ENCODE measurements around the gene SNX9.
"Not testable (repeated sequence)": the region's sequence is repeated elsewhere in the genome, so short reads cannot be mapped to it uniquely, and the experiment has no call there.

Gene SNX9

DNA sequence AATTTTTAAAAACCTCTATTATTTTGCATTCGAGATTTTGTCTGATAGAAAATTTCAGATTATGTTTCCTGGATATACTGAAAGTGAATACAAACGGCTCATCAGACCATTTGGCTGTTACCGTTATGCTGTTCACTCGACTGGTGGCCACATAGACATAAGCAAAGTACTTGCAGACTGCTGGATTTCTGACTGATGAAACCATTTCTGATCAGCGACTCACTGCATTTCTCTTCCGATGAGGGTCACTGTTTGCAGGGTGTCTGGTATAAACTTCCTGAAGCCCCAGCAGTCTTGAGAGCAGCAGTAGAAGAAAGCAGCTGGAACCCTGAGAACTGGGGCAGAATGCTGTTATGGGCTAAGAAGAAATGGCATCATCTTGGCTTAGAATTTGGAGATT lies 17.7 kb downstream of the SNX9 start:
- TF ChIP-seq CTCF (conservative IDR thresholded peaks at IDR 0.05; ENCODE audit: low read length) (no peak), EZH2phosphoT487 (IDR thresholded peaks at IDR 0.05; ENCODE audit: borderline replicate concordance) (no peak)
- H3K4me3 ChIP-seq (ENCODE audit: low read length, poor library complexity, severe bottlenecking) = no peak overlapping the region
- H3K9me3 ChIP-seq (ENCODE audit: insufficient read depth, low read depth, low read length) = no peaks in the 10 kb centered on the region
- peaks cover 20% of the 10 kb centered on the region for H3K27me3 ChIP-seq (ENCODE audit: insufficient read depth, low read length, poor library complexity, severe bottlenecking)
- no peaks in the 10 kb centered on the region for H3K4me1 ChIP-seq (ENCODE audit: insufficient read depth, low read length, poor library complexity, severe bottlenecking)
- H3K4me2 ChIP-seq (ENCODE audit: low read depth, low read length, poor library complexity, severe bottlenecking) = no peak overlapping the region
- no peaks in the 10 kb centered on the region for H3K9me2 ChIP-seq (replicated peaks; ENCODE audit: low read depth, low read length)
- H3K36me3 ChIP-seq (ENCODE audit: insufficient read depth, low read length) = no peaks in the 10 kb centered on the region
- H3F3A ChIP-seq (ENCODE audit: low read depth) = no peaks in the 10 kb centered on the region
- H3K9ac ChIP-seq (ENCODE audit: low read depth, low read length, poor library complexity, severe bottlenecking) = no peak overlapping the region
- no peaks in the 10 kb centered on the region for H4K20me1 ChIP-seq (ENCODE audit: insufficient read depth, low read length, poor library complexity, severe bottlenecking)
- H3K79me2 ChIP-seq (ENCODE audit: insufficient read depth, low read length) = no peaks in the 10 kb centered on the region
- no peak overlapping the region for H2AFZ ChIP-seq (ENCODE audit: low read length)

- H4K20me1 ChIP-seq (ENCODE audit: insufficient read depth, low read length, poor library complexity, severe bottlenecking) = no peaks in the 10 kb centered on the region
- TF ChIP-seq EZH2phosphoT487 (IDR thresholded peaks at IDR 0.05; ENCODE audit: borderline replicate concordance) (no peak), CTCF (conservative IDR thresholded peaks at IDR 0.05; ENCODE audit: low read length) (no peak)
These were observed 18.3 kb downstream of the SNX9 start for GRCh38 chr6:157841211-157841840.

GRCh38 chr6:157842212-157842611 lies 19.2 kb downstream of the SNX9 start:
- Histone ChIP-seq H3F3A (ENCODE audit: low read depth) (no peaks in the 10 kb centered on the region), H3K4me2 (ENCODE audit: low read depth, low read length, poor library complexity, severe bottlenecking) (no peak overlapping the region), H3K9me3 (ENCODE audit: insufficient read depth, low read depth, low read length) (no peaks in the 10 kb centered on the region), H3K4me3 (ENCODE audit: low read length, poor library complexity, severe bottlenecking) (no peak overlapping the region), H3K4me1 (ENCODE audit: insufficient read depth, low read length, poor library complexity, severe bottlenecking) (no peaks in the 10 kb centered on the region), H3K9me2 (replicated peaks; ENCODE audit: low read depth, low read length) (no peaks in the 10 kb centered on the region), H3K9ac (ENCODE audit: low read depth, low read length, poor library complexity, severe bottlenecking) (no peak overlapping the region), H3K79me2 (ENCODE audit: insufficient read depth, low read length) (no peaks in the 10 kb centered on the region), H4K20me1 (ENCODE audit: insufficient read depth, low read length, poor library complexity, severe bottlenecking) (no peaks in the 10 kb centered on the region), H3K36me3 (ENCODE audit: insufficient read depth, low read length) (no peaks in the 10 kb centered on the region), H2AFZ (ENCODE audit: low read length) (no peak overlapping the region), H3K27me3 (ENCODE audit: insufficient read depth, low read length, poor library complexity, severe bottlenecking) (peaks cover 30% of the 10 kb centered on the region)
- TF ChIP-seq CTCF (conservative IDR thresholded peaks at IDR 0.05; ENCODE audit: low read length) = no peak
- no peak for TF ChIP-seq EZH2phosphoT487 (IDR thresholded peaks at IDR 0.05; ENCODE audit: borderline replicate concordance)

More at GRCh38 chr6:157841211-157841840, 18.3 kb downstream of the SNX9 start:
- H3K4me2 ChIP-seq (ENCODE audit: low read depth, low read length, poor library complexity, severe bottlenecking) = no peak overlapping the region
- H3K36me3 ChIP-seq (ENCODE audit: insufficient read depth, low read length) = no peaks in the 10 kb centered on the region
- H3K9ac ChIP-seq (ENCODE audit: low read depth, low read length, poor library complexity, severe bottlenecking) = no peak overlapping the region
- no peak overlapping the region for H2AFZ ChIP-seq (ENCODE audit: low read length)
- no peaks in the 10 kb centered on the region for H3K79me2 ChIP-seq (ENCODE audit: insufficient read depth, low read length)
- H3K9me2 ChIP-seq (replicated peaks; ENCODE audit: low read depth, low read length) = no peaks in the 10 kb centered on the region
- peaks cover 25% of the 10 kb centered on the region for H3K27me3 ChIP-seq (ENCODE audit: insufficient read depth, low read length, poor library complexity, severe bottlenecking)
- no peaks in the 10 kb centered on the region for H3F3A ChIP-seq (ENCODE audit: low read depth)
- no peaks in the 10 kb centered on the region for H3K4me1 ChIP-seq (ENCODE audit: insufficient read depth, low read length, poor library complexity, severe bottlenecking)
- no peaks in the 10 kb centered on the region for H3K9me3 ChIP-seq (ENCODE audit: insufficient read depth, low read depth, low read length)
- no peak overlapping the region for H3K4me3 ChIP-seq (ENCODE audit: low read length, poor library complexity, severe bottlenecking)

DNA sequence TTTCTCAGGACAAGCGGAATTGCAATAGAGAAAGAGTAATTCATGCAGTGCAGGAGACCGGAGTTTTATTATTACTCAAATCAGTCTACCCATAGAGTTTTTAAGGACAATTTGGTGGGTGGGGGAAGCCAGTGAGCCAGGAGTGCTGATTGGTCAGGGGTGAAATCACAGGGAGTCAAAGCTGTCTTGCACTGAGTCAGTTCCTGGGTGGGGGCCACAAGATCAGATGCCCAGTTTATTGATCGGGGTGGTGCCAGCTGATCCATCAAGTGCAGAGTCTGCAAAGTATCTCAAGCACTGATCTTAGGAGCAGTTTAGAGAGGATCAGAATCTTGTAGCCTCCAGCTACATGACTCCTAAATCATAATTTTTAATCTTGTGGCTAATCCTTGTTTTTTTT lies 21.1 kb downstream of the SNX9 start:
- H3K4me1 ChIP-seq (ENCODE audit: insufficient read depth, low read length, poor library complexity, severe bottlenecking); H3F3A ChIP-seq (ENCODE audit: low read depth); H3K36me3 ChIP-seq (ENCODE audit: insufficient read depth, low read length); H3K9ac ChIP-seq (ENCODE audit: low read depth, low read length, poor library complexity, severe bottlenecking); H3K9me3 ChIP-seq (ENCODE audit: insufficient read depth, low read depth, low read length); H2AFZ ChIP-seq (ENCODE audit: low read length); H4K20me1 ChIP-seq (ENCODE audit: insufficient read depth, low read length, poor library complexity, severe bottlenecking); H3K4me2 ChIP-seq (ENCODE audit: low read depth, low read length, poor library complexity, severe bottlenecking); H3K4me3 ChIP-seq (ENCODE audit: low read length, poor library complexity, severe bottlenecking); H3K79me2 ChIP-seq (ENCODE audit: insufficient read depth, low read length); H3K9me2 ChIP-seq (replicated peaks; ENCODE audit: low read depth, low read length): not testable (repeated sequence)
- H3K27me3 ChIP-seq (ENCODE audit: insufficient read depth, low read length, poor library complexity, severe bottlenecking) = peaks cover 43% of the 10 kb centered on the region
